PC-3 (cell line): Measurements from ENCODE around the gene ARHGAP6.

Experiments used
- EZH2 ChIP-seq: fragments of 300-600 bp; sonication (generic); IDR thresholded peaks from one replicate; pipeline ENCODE4 v1.6.1; 2017; ENCODE audit warnings: antibody characterized with exemption, mild to moderate bottlenecking, low read length; ENCODE audit not compliant: unreplicated experiment
- TF ChIP-seq, protein P1 (sequence below): fragments of 300-600 bp; sonication (generic); conservative IDR thresholded peaks from 2 replicates; pipeline ENCODE4 v1.5.1; 2017; ENCODE audit warnings: antibody characterized with exemption, low read depth, mild to moderate bottlenecking, low read length

DNA sequence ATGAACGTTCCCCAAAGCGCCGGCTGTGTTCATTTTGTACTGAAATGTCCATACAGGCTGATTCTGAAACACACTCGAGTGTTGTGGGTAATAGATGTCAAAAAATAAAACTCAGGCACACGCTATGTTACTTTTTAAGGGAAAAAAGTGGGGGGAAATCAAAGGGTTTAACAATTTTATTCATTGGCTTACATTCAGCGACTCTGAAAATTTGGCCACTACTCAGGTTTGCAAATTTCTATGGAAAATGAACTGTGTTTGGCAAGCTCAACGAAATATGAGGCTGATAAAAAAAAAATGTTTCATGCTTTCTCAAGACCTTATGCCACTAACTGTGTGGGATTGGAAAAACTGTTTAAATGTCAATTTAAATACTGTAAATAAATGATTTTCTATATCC is 354.0 kb downstream of the ARHGAP6 start:
- TF ChIP-seq, protein P1, sequence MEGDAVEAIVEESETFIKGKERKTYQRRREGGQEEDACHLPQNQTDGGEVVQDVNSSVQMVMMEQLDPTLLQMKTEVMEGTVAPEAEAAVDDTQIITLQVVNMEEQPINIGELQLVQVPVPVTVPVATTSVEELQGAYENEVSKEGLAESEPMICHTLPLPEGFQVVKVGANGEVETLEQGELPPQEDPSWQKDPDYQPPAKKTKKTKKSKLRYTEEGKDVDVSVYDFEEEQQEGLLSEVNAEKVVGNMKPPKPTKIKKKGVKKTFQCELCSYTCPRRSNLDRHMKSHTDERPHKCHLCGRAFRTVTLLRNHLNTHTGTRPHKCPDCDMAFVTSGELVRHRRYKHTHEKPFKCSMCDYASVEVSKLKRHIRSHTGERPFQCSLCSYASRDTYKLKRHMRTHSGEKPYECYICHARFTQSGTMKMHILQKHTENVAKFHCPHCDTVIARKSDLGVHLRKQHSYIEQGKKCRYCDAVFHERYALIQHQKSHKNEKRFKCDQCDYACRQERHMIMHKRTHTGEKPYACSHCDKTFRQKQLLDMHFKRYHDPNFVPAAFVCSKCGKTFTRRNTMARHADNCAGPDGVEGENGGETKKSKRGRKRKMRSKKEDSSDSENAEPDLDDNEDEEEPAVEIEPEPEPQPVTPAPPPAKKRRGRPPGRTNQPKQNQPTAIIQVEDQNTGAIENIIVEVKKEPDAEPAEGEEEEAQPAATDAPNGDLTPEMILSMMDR = no peak
- no peak for TF ChIP-seq EZH2
